Pons (tissue), 1 donor: Measurements from ENCODE around the gene SLC6A16.

Source experiments
- DNase-seq: peaks from one replicate; pipeline ENCODE4 v3.0.0-alpha.2; 2016; ENCODE audit warnings: low spot score

Gene SLC6A16

GRCh38 chr19:49271080-49271753, 53.8 kb downstream of the SLC6A16 start:
- DNase-seq: no peak

- peak; percentile 1 for DNase-seq
Observed at GRCh38 chr19:49266409-49266808, 58.6 kb downstream of the SLC6A16 start.

- no peak for DNase-seq
Observed at GRCh38 chr19:49264258-49264657, 60.7 kb downstream of the SLC6A16 start.

GRCh38 chr19:49261602-49262001, 63.4 kb downstream of the SLC6A16 start:
- no peak for DNase-seq

- DNase-seq: no peak
Observed at GRCh38 chr19:49256691-49257090, 68.3 kb downstream of the SLC6A16 start.

GRCh38 chr19:49255674-49256073, 69.3 kb downstream of the SLC6A16 start:
- DNase-seq: no peak

GRCh38 chr19:49249933-49250332, 75.1 kb downstream of the SLC6A16 start:
- DNase-seq: no peak

GRCh38 chr19:49247676-49248075, 77.3 kb downstream of the SLC6A16 start:
- DNase-seq: no peak

- no peak for DNase-seq
Observed at GRCh38 chr19:49244256-49244655, 80.7 kb downstream of the SLC6A16 start.

- no peak for DNase-seq
Observed at GRCh38 chr19:49243726-49244125, 81.3 kb downstream of the SLC6A16 start.

- DNase-seq: no peak
Observed at GRCh38 chr19:49243129-49243528, 81.9 kb downstream of the SLC6A16 start.

GRCh38 chr19:49241769-49242168, 83.2 kb downstream of the SLC6A16 start:
- no peak for DNase-seq
